HEK293 (cell line): ENCODE results near the gene CRYBG2.

ENCODE experiments used
- CTCF ChIA-PET: fragments of 350-600 bp; formaldehyde crosslinking; extraction: SDS; loops from one replicate; lab custom pipeline; 2021; ENCODE audit warnings: antibody characterized with exemption; lab: Yijun Ruan, JAX
- POLR2A ChIA-PET: fragments of 300-600 bp; formaldehyde crosslinking; extraction: SDS; loops from one replicate; lab custom pipeline; 2020; ENCODE audit warnings: antibody characterized with exemption, inconsistent platforms; lab: Yijun Ruan, JAX
- H3K27ac ChIP-seq: fragments of 200-500 bp; sonication (Bioruptor generic); 2 replicates; pipeline ENCODE4 v1.5.1; 2014; ENCODE audit warnings: low read depth, low read length, control low read depth, inconsistent platforms; ENCODE audit errors: extremely low read depth
- H3K36me3 ChIP-seq, 2 experiments: fragments of 200-500 bp in 1 of 2; sonication (Bioruptor generic) in 1 of 2; 1 replicate in 1 of 2; 2 replicates in 1 of 2; pipeline ENCODE4 v1.5.1; 2014 to 2017; ENCODE audit warnings: inconsistent platforms in 2 of 2, low read length in 2 of 2; ENCODE audit not compliant: control insufficient read depth in 2 of 2, insufficient read depth in 1 of 2
- H3K4me1 ChIP-seq: fragments of 200-500 bp; sonication (Bioruptor generic); 2 replicates; pipeline ENCODE4 v1.5.1; 2014; ENCODE audit warnings: mild to moderate bottlenecking, low read length, inconsistent platforms; ENCODE audit not compliant: control insufficient read depth, insufficient read depth
- H3K4me3 ChIP-seq: 2 replicates; pipeline ENCODE4 v1.5.1; 2011; ENCODE audit warnings: low read depth, mild to moderate bottlenecking, control low read depth, low read length, moderate library complexity
- H3K9me3 ChIP-seq: fragments of 200-500 bp; sonication (Bioruptor generic); 2 replicates; pipeline ENCODE4 v1.5.1; 2014; ENCODE audit warnings: low read depth, low read length, inconsistent platforms; ENCODE audit not compliant: control insufficient read depth, insufficient read depth
- HOXC10 ChIP-seq: sonication (generic); formaldehyde crosslinking; IDR thresholded peaks from 2 replicates; pipeline ENCODE4 v1.8.1; 2023; ENCODE audit warnings: mild to moderate bottlenecking, missing genetic modification reagents
- HOXD13 ChIP-seq: sonication (generic); formaldehyde crosslinking; IDR thresholded peaks from 2 replicates; pipeline ENCODE4 v1.8.0; 2022; ENCODE audit warnings: missing genetic modification reagents, borderline replicate concordance
- KLF1 ChIP-seq: fragments of 450-650 bp; formaldehyde crosslinking; IDR thresholded peaks from 2 replicates; pipeline ENCODE4 v1.5.1; 2016; ENCODE audit warnings: missing biosample characterization, missing genetic modification characterization
- OVOL3 ChIP-seq: fragments of 450-650 bp; formaldehyde crosslinking; IDR thresholded peaks from 2 replicates; pipeline ENCODE4 v1.5.1; 2016; ENCODE audit warnings: missing biosample characterization, missing genetic modification characterization
- ZBTB1 ChIP-seq: fragments of 450-650 bp; formaldehyde crosslinking; IDR thresholded peaks from 2 replicates; pipeline ENCODE4 v1.5.1; 2016; ENCODE audit warnings: missing biosample characterization, missing genetic modification characterization
- ZEB2 ChIP-seq: fragments of 450-650 bp; formaldehyde crosslinking; IDR thresholded peaks from 2 replicates; pipeline ENCODE4 v1.5.1; 2016; ENCODE audit warnings: missing biosample characterization, missing genetic modification characterization
- ZFP41 ChIP-seq: fragments of 450-650 bp; formaldehyde crosslinking; IDR thresholded peaks from 2 replicates; pipeline ENCODE4 v1.5.1; 2016; ENCODE audit warnings: missing biosample characterization, missing genetic modification characterization, borderline replicate concordance
- ZNF121 ChIP-seq: fragments of 450-650 bp; formaldehyde crosslinking; IDR thresholded peaks from 2 replicates; pipeline ENCODE4 v1.5.1; 2016; ENCODE audit warnings: missing biosample characterization, missing genetic modification characterization
- ZNF132 ChIP-seq: fragments of 450-650 bp; formaldehyde crosslinking; IDR thresholded peaks from 2 replicates; pipeline ENCODE4 v1.5.1; 2017; ENCODE audit warnings: missing biosample characterization, missing genetic modification characterization, borderline replicate concordance
- ZNF302 ChIP-seq: fragments of 450-650 bp; formaldehyde crosslinking; IDR thresholded peaks from 2 replicates; pipeline ENCODE4 v1.5.1; 2016; ENCODE audit warnings: missing biosample characterization, missing genetic modification characterization, low read depth
- ZNF341 ChIP-seq: fragments of 450-650 bp; formaldehyde crosslinking; IDR thresholded peaks from 2 replicates; pipeline ENCODE4; 2016; ENCODE audit warnings: low read depth, missing biosample characterization, missing genetic modification characterization
- ZNF501 ChIP-seq: fragments of 450-650 bp; formaldehyde crosslinking; IDR thresholded peaks from 2 replicates; pipeline ENCODE4 v1.5.1; 2016; ENCODE audit warnings: missing biosample characterization, missing genetic modification characterization
- ZNF548 ChIP-seq: fragments of 450-650 bp; formaldehyde crosslinking; IDR thresholded peaks from 2 replicates; pipeline ENCODE4 v1.5.1; 2016; ENCODE audit warnings: missing biosample characterization, missing genetic modification characterization
- ZNF555 ChIP-seq: fragments of 450-650 bp; formaldehyde crosslinking; conservative IDR thresholded peaks from 2 replicates; pipeline ENCODE4 v1.5.1; 2017; ENCODE audit warnings: missing biosample characterization, mild to moderate bottlenecking, missing genetic modification characterization, inconsistent platforms
- ZNF561 ChIP-seq: fragments of 450-650 bp; IDR thresholded peaks from 2 replicates; pipeline ENCODE4 v1.5.1; 2018; ENCODE audit warnings: missing biosample characterization, missing genetic modification characterization, borderline replicate concordance
- ZNF629 ChIP-seq: fragments of 450-650 bp; formaldehyde crosslinking; IDR thresholded peaks from 2 replicates; pipeline ENCODE4 v1.5.1; 2017; ENCODE audit warnings: missing biosample characterization, missing genetic modification characterization
- ZNF664 ChIP-seq: fragments of 450-650 bp; formaldehyde crosslinking; IDR thresholded peaks from 2 replicates; pipeline ENCODE4 v1.5.1; 2016; ENCODE audit warnings: missing biosample characterization, missing genetic modification characterization
- ZNF670 ChIP-seq: fragments of 450-650 bp; formaldehyde crosslinking; IDR thresholded peaks from 2 replicates; pipeline ENCODE4 v1.5.1; 2016; ENCODE audit warnings: missing biosample characterization, missing genetic modification characterization, low read depth
- ZNF768 ChIP-seq: fragments of 450-650 bp; formaldehyde crosslinking; IDR thresholded peaks from 2 replicates; pipeline ENCODE4 v1.5.1; 2018; ENCODE audit warnings: missing biosample characterization, mild to moderate bottlenecking, missing genetic modification characterization
- TF ChIP-seq, protein P1 (sequence below): fragments of 450-650 bp; formaldehyde crosslinking; IDR thresholded peaks from 2 replicates; pipeline ENCODE4 v1.5.1; 2017; ENCODE audit warnings: missing biosample characterization, missing genetic modification characterization
- TF ChIP-seq, protein P2 (sequence below): fragments of 450-650 bp; formaldehyde crosslinking; IDR thresholded peaks from 2 replicates; pipeline ENCODE4 v1.5.1; 2017; ENCODE audit warnings: missing biosample characterization, mild to moderate bottlenecking, missing genetic modification characterization, moderate library complexity

The CRYBG2 gene

DNA sequence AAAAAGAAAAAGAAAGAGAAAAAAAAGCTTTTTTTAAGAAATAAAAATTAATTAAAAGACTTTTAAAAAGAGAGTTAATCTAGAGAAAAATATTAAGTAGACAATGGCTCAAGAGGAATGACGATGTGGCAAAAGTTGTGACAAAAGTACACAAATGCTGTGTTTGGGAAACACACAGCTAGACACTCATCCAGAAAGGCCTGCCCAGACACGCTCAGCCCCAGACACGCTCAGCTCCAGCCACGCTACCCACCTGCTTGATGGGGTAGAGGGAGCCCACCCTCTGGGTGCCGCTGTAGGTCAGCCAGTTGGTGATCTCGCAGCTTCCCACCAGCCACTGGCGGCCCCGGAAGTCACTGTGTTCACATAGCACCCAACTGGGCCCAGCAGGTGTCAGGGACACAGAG lies 26.0 kb downstream of the CRYBG2 start (continued):
- TF ChIP-seq ZEB2 (tag by site-specific recombination) (peak; percentile 57; the same call in 1 of the 2 replicates), ZNF132 (no peak), ZNF121 (tag by site-specific recombination) (no peak), HOXD13 (no peak), ZNF302 (tag by site-specific recombination) (no peak), ZNF501 (tag by site-specific recombination) (no peak)

DNA sequence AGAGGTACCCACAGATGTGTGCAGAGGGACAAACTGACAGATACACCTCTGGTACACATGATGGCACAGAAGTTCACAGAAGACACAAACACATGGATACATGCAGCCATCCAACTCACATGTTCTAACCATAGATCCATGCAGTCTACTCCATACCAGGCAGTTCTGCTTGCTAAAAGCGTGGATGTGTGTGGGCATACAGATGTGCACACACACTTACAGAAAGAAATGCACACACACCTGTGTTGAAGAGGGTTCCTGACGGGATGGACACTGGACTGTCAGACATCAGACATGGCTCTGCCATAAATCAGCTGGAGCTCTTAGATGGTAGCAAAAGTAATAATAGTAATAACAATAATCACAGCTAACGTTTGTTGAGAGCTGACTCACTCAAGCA lies 29.4 kb downstream of the CRYBG2 start:
- H3K4me3 ChIP-seq: no peak overlapping the region
- TF ChIP-seq ZNF670 (tag by site-specific recombination): no peak
- TF ChIP-seq KLF1 (tag by site-specific recombination): no peak
- TF ChIP-seq HOXC10 (CRISPR knock-in tag): no peak
- TF ChIP-seq, all 188 proteins: peak for 0
- no peak overlapping the region for H3K27ac ChIP-seq
- no peaks in the 10 kb centered on the region for H3K9me3 ChIP-seq
- ChIA-PET CTCF (interaction anchor here (0.6 to 2.1 kb wide), 3 partner anchors 40 to 48 kb away, joined by 3 to 6 read pairs (median 3); no protein-coding TSS in a partner anchor), POLR2A (no interaction called here)
- peaks cover 0 to 34% of the 10 kb centered on the region in 2 experiments; a peak in 2 of 3 replicates for H3K36me3 ChIP-seq
- H3K4me1 ChIP-seq: no peaks in the 10 kb centered on the region

DNA sequence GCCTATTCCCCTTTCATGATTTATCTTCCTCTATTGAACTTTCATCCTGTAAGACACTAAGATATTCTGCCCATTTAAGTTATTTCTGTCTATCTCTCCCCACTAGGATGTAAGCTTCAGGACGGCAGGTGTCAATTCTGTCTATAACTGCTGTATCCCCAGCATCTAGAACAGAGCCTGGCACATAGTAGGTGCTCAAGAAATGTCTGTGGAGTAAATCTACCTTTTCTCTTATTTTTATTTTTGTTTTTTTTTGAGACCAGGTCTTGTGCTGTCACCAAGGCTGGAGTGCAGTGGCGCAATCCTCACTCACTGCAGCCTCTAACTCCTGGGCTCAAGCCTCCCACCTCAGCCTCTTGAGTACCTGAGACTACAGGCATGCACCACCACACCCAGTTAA lies 30.5 kb downstream of the CRYBG2 start:
- no peak for TF ChIP-seq OVOL3
- peak; percentile 52; the same call in 1 of the 2 replicates for TF ChIP-seq ZNF664 (tag by site-specific recombination)
- no peak for TF ChIP-seq ZNF629 (tag by site-specific recombination)
- TF ChIP-seq, protein P1, sequence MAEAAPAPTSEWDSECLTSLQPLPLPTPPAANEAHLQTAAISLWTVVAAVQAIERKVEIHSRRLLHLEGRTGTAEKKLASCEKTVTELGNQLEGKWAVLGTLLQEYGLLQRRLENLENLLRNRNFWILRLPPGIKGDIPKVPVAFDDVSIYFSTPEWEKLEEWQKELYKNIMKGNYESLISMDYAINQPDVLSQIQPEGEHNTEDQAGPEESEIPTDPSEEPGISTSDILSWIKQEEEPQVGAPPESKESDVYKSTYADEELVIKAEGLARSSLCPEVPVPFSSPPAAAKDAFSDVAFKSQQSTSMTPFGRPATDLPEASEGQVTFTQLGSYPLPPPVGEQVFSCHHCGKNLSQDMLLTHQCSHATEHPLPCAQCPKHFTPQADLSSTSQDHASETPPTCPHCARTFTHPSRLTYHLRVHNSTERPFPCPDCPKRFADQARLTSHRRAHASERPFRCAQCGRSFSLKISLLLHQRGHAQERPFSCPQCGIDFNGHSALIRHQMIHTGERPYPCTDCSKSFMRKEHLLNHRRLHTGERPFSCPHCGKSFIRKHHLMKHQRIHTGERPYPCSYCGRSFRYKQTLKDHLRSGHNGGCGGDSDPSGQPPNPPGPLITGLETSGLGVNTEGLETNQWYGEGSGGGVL (tag by site-specific recombination): no peak
- CTCF ChIA-PET: interaction anchor here (0.6 to 11.1 kb wide), 7 partner anchors 11 to 133 kb away, joined by 3 to 203 read pairs (median 8); partner anchors contain the start of genes CATSPER4 and SH3BGRL3
- POLR2A ChIA-PET: interaction anchor here (3.0 kb wide), 1 partner anchor 38 kb away, joined by 10 read pairs; no protein-coding TSS in a partner anchor
- Histone ChIP-seq H3K4me1 (no peaks in the 10 kb centered on the region), H3K27ac (no peak overlapping the region), H3K36me3 (peaks cover 0 to 34% of the 10 kb centered on the region in 2 experiments; a peak in 2 of 3 replicates), H3K9me3 (no peaks in the 10 kb centered on the region), H3K4me3 (no peak overlapping the region)

DNA sequence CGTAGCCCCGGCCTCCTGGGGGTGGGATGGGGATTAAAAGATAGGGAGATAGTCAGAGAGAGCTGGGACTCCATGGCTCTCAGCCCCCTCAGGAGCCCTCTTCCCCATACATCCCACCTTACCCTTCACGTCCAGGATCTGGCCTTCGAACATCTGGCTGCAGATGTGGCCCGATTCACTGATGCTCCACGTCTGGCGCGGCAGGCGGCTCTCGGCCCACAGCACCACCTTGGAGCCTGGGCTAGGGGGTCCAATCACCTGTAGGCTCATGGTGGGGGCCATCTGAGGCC lies 31.9 kb downstream of the CRYBG2 start:
- ChIA-PET CTCF (interaction anchor here (0.5 to 11.1 kb wide), 47 partner anchors 8 to 1734 kb away, joined by 3 to 203 read pairs (median 5); partner anchors contain the start of genes CATSPER4, CEP85, CRYBG2 and DHDDS), POLR2A (interaction anchor here (0.6 to 3.0 kb wide), 3 partner anchors 15 to 42 kb away, joined by 3 to 10 read pairs (median 6); partner anchors contain the start of gene SH3BGRL3)
- H3K27ac ChIP-seq: no peak overlapping the region

More for the DNA sequence above, 31.9 kb downstream of the CRYBG2 start:
- Histone ChIP-seq H3K4me1 (no peaks in the 10 kb centered on the region), H3K36me3 (peaks cover 0 to 34% of the 10 kb centered on the region in 2 experiments; a peak in 2 of 3 replicates), H3K4me3 (no peak overlapping the region), H3K9me3 (no peaks in the 10 kb centered on the region)
- TF ChIP-seq ZBTB1: no peak
- no peak for TF ChIP-seq ZNF561 (tag by site-specific recombination)
- TF ChIP-seq ZNF341: no peak
- no peak for TF ChIP-seq ZNF768 (tag by site-specific recombination)
- TF ChIP-seq ZNF548 (tag by site-specific recombination): no peak
- no peak for TF ChIP-seq ZFP41 (tag by site-specific recombination)
- TF ChIP-seq, protein P2, sequence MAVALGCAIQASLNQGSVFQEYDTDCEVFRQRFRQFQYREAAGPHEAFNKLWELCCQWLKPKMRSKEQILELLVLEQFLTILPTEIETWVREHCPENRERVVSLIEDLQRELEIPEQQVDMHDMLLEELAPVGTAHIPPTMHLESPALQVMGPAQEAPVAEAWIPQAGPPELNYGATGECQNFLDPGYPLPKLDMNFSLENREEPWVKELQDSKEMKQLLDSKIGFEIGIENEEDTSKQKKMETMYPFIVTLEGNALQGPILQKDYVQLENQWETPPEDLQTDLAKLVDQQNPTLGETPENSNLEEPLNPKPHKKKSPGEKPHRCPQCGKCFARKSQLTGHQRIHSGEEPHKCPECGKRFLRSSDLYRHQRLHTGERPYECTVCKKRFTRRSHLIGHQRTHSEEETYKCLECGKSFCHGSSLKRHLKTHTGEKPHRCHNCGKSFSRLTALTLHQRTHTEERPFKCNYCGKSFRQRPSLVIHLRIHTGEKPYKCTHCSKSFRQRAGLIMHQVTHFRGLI (tag by site-specific recombination): no peak
- no peak for TF ChIP-seq ZNF555 (tag by site-specific recombination)
